Activated CD4-positive, alpha-beta memory T cell treated with anti-CD3 and anti-CD28 coated beads for 36 hours (primary cell): ENCODE data around the gene PPP6R1. TPM values are rescaled to one million over a fixed set of nuclear protein-coding genes. Genes with fewer than 3 reads are reported as not detected.
"Not testable (repeated sequence)": the region's sequence is repeated elsewhere in the genome, so short reads cannot be mapped to it uniquely, and the experiment has no call there.

Experiments used
- CTCF ChIA-PET: fragments of 350-600 bp; sonication (Branson Sonifier 250); formaldehyde crosslinking; loops from one replicate; lab custom pipeline; 2021; ENCODE audit warnings: antibody characterized with exemption, inconsistent platforms; lab: Charles Lee
- POLR2A ChIA-PET: fragments of 350-600 bp; sonication (Branson Sonifier 250); formaldehyde crosslinking; loops from one replicate; lab custom pipeline; 2021; ENCODE audit warnings: antibody characterized with exemption; lab: Charles Lee
- DNase-seq: peaks from one replicate; pipeline ENCODE4 v3.0.0-alpha.2; 2020
- H3K27ac Mint-ChIP-seq: one replicate; pipeline ENCODE4 v1.8.0; 2021; ENCODE audit warnings: mixed read lengths
- H3K27me3 Mint-ChIP-seq: one replicate; pipeline ENCODE4 v1.8.0; 2021; ENCODE audit warnings: mixed read lengths
- H3K36me3 Mint-ChIP-seq: one replicate; pipeline ENCODE4 v1.8.0; 2021; ENCODE audit warnings: mixed read lengths
- H3K4me1 Mint-ChIP-seq: one replicate; pipeline ENCODE4 v1.8.0; 2021; ENCODE audit warnings: low read depth, mixed read lengths
- H3K4me3 Mint-ChIP-seq: one replicate; pipeline ENCODE4 v1.8.0; 2021; ENCODE audit warnings: mild to moderate bottlenecking, mixed read lengths
- H3K9me3 Mint-ChIP-seq: one replicate; pipeline ENCODE4 v1.8.0; 2021; ENCODE audit warnings: mixed read lengths
- intact Hi-C: fragments of 100-400 bp; cut with micrococcal nuclease; formaldehyde crosslinking; loops from one replicate; pipeline ENCODE4 v1.15.1; 2023
- total RNA-seq, 2 experiments: library from RNA; stranded (reverse); gene quantifications; one replicate each; pipeline ENCODE4 v1.2.3, GENCODE V29; 2021

Gene PPP6R1
- total RNA-seq, 2 experiments from 2014 or later = 180 to 200 TPM

DNA sequence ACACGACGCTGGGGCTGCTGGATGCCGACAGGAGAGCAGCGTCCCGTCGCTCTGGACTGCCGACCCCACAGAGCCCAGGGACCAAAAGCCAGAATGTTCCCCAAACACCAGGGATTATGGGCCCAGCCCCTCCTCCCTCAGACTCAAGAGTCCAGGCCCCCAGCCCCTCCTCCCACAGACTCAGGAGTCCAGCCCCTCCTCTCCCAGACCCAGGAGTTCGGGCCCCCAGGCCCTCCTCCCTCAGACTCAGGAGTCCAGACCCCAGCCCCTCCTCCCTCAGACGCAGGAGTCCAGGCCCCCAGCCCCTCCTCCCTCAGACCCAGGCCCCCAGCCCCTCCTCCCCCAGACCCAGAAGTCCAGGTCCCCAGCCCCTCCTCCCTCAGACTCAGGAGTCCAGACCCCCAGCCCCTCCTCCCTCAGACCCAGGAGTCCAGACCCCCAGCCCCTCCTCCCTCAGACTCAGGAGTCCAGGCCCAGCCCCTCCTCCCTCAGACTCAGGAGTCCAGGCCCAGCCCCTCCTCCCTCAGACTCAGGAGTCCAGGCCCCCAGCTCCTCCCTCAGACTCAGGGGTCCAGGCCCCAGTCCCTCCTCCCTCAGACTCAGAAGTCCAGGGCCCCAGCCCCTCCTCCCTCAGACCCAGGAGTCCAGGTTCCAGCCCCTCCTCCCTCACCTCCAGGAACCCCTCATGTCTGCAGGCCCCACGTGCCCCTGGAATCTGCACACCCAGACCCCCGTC lies 34.0 kb downstream of the PPP6R1 start:
- H3K27me3 Mint-ChIP-seq, H3K27ac Mint-ChIP-seq, CTCF ChIA-PET, H3K4me3 Mint-ChIP-seq, POLR2A ChIA-PET, H3K4me1 Mint-ChIP-seq, intact Hi-C loops, DNase-seq: not testable (repeated sequence)
- H3K36me3 Mint-ChIP-seq = peaks cover 37% of the 10 kb centered on the region
- H3K9me3 Mint-ChIP-seq = peaks cover 11% of the 10 kb centered on the region

DNA sequence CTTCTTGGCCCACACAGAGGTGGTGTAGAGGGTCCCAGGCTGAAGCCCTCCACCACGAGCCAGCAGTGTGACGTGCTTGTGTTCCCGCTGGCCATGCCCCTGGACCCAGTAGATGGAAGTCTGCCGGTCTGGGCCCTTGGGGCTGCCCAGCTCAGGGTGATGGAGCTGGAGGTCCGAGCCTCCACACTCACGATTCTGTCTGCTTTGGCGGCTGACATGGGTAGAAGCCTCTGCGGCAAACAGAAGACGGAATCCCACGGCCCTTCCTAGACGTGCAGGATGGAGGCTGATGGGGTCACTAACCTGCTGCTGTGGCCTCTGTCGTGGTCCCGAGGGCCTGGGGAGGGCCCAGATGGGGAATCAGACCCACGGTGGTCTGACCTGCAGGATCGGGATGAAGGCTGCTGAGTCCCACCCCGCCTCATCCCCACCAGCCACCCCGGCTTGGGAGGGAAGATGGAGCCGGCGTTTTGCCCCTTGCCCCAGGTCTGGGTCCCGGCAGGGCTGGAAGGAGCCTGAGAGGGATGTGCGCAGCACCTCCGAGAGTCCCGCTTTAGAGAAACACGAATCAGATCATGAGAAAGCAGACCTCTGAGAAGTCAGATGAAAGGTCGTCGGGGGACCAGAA lies 34.7 kb downstream of the PPP6R1 start:
- H3K4me1 Mint-ChIP-seq = no peaks in the 10 kb centered on the region
- H3K36me3 Mint-ChIP-seq = peaks cover 34% of the 10 kb centered on the region
- POLR2A ChIA-PET = no interaction called here
- DNase-seq = no peak
- CTCF ChIA-PET = no interaction called here
- peaks cover 11% of the 10 kb centered on the region for H3K9me3 Mint-ChIP-seq
- intact Hi-C loops = no loop called here
- H3K4me3 Mint-ChIP-seq = no peak overlapping the region
- no peak overlapping the region for H3K27ac Mint-ChIP-seq
- H3K27me3 Mint-ChIP-seq = no peaks in the 10 kb centered on the region

DNA sequence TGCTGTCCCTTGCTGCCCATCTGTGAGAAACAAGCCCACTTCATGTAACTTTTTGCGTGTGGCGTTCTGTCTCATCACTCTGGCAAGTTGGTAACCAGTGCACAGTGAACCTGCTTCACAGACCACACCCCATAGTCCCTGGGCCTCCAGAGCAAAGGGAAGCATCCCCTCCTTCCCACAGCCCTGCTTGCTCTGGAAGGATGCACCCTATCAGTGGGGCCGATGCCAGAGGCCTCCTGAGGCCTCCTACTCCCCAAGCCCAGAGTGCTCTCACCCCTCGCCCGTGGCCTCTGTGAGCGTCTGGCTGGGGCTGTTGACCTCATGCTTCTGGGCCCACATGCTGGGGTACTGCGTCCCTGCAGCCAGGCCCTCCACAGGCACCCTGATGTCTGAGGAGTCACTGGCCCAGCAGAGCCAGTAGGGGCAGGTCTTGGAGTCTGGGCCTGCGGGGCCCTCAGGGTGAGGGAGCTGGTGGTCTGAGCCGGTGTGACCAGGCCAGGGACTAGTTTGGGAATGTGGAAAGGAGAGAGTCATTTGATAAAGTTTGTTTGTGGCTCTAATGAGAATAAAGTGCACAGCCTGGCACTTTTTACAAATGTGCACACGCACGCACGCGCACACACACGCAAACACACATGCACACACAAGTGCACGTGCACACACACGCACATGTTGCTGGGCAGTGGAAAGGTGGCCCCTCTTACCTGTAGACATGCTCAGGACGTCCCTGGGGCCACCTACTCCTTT lies 35.4 kb downstream of the PPP6R1 start:
- H3K36me3 Mint-ChIP-seq = peaks cover 30% of the 10 kb centered on the region
- no peak overlapping the region for H3K4me3 Mint-ChIP-seq
- no peaks in the 10 kb centered on the region for H3K4me1 Mint-ChIP-seq
- peaks cover 11% of the 10 kb centered on the region for H3K9me3 Mint-ChIP-seq
- ChIA-PET POLR2A (no interaction called here), CTCF (no interaction called here)
- no peak overlapping the region for H3K27ac Mint-ChIP-seq
- intact Hi-C loops = no loop called here
- H3K27me3 Mint-ChIP-seq = no peaks in the 10 kb centered on the region
- DNase-seq = no peak

DNA sequence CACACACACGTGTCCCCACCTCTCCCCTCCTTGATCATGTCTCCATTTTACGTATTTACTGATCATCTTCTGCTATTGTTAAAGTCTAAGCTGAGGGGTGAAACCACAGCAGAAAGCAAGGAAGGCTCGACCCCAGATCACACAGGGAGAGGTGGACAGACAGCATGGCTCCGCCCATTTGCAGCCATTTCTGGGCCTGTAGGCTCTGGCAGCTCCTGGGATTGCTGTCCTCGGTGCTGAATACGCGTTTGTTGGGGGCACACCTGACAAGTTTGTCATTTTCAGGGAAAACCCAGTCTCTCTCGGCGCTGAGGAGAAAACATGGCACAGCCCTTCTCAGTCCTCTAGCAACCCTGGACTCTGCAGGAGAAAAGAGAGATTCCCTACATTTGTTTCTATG lies 38.3 kb downstream of the PPP6R1 start:
- H3K4me3 Mint-ChIP-seq = no peak overlapping the region
- peaks cover 7% of the 10 kb centered on the region for H3K27me3 Mint-ChIP-seq
- no peak overlapping the region for H3K27ac Mint-ChIP-seq
- POLR2A ChIA-PET = no interaction called here
- H3K36me3 Mint-ChIP-seq = peaks cover 17% of the 10 kb centered on the region
- intact Hi-C loops = no loop called here
- peaks cover 11% of the 10 kb centered on the region for H3K9me3 Mint-ChIP-seq
- no peak for DNase-seq
- CTCF ChIA-PET = no interaction called here
- peaks cover 11% of the 10 kb centered on the region for H3K4me1 Mint-ChIP-seq

GRCh38 chr19:55216461-55217198 lies 42.2 kb downstream of the PPP6R1 start:
- intact Hi-C loops = loop anchor here (2.0 kb wide), 1 partner anchor 42 kb away; the partner anchor contains the start of gene PPP6R1
- H3K36me3 Mint-ChIP-seq = peaks cover 14% of the 10 kb centered on the region
- peaks cover 18% of the 10 kb centered on the region for H3K9me3 Mint-ChIP-seq
- H3K27me3 Mint-ChIP-seq = peaks cover 20% of the 10 kb centered on the region
- DNase-seq = peak; percentile 76
- no peak overlapping the region for H3K4me3 Mint-ChIP-seq
- ChIA-PET POLR2A (interaction anchor here (0.6 kb wide), 1 partner anchor 43 kb away, joined by 4 read pairs; no protein-coding TSS in a partner anchor), CTCF (interaction anchor here (0.6 to 0.7 kb wide), 2 partner anchors 13 to 509 kb away, joined by 3 read pairs; no protein-coding TSS in a partner anchor)
- H3K27ac Mint-ChIP-seq = no peak overlapping the region
- H3K4me1 Mint-ChIP-seq = peaks cover 11% of the 10 kb centered on the region

GRCh38 chr19:55213547-55213946 lies 45.3 kb downstream of the PPP6R1 start:
- Mint-ChIP-seq H3K4me1 (peaks cover 11% of the 10 kb centered on the region), H3K27me3 (peaks cover 29% of the 10 kb centered on the region), H3K4me3 (no peak overlapping the region), H3K9me3 (peaks cover 6% of the 10 kb centered on the region), H3K36me3 (peaks cover 3% of the 10 kb centered on the region), H3K27ac (no peak overlapping the region)
- ChIA-PET POLR2A (no interaction called here), CTCF (no interaction called here)
- intact Hi-C loops = no loop called here
- no peak for DNase-seq

DNA sequence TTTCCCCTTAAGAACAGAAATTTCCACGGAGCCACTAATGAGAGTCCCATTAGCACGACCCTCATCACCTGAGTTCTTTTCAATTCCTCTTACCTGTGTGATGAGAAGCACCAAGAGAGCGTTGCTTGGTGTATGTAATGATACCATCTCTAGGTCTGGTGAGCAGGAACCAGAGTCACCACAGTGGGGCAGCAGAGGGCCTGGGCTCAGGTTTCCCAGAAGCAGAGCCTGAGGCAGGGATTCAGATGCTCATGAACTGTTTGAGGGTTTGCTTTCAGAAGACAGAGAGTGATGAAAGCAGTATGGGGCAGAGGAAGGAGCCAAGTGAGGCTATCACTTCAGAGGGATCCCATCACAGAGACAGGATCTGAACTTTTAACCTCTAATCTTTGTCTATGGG lies 46.4 kb downstream of the PPP6R1 start:
- peaks cover 6% of the 10 kb centered on the region for H3K9me3 Mint-ChIP-seq
- no peak overlapping the region for H3K27ac Mint-ChIP-seq
- peak; percentile 71 for DNase-seq
- ChIA-PET POLR2A (no interaction called here), CTCF (interaction anchor here (1.2 kb wide), 1 partner anchor 44 kb away, joined by 4 read pairs; no protein-coding TSS in a partner anchor)
- peaks cover 29% of the 10 kb centered on the region for H3K27me3 Mint-ChIP-seq
- H3K4me1 Mint-ChIP-seq = peaks cover 11% of the 10 kb centered on the region
- no peak overlapping the region for H3K4me3 Mint-ChIP-seq
- peaks cover 3% of the 10 kb centered on the region for H3K36me3 Mint-ChIP-seq
- intact Hi-C loops = no loop called here

- ChIA-PET CTCF (no interaction called here), POLR2A (no interaction called here)
- H3K36me3 Mint-ChIP-seq = peaks cover 3% of the 10 kb centered on the region
- intact Hi-C loops = no loop called here
- peaks cover 2% of the 10 kb centered on the region for H3K4me1 Mint-ChIP-seq
- H3K27ac Mint-ChIP-seq = no peak overlapping the region
- peaks cover 6% of the 10 kb centered on the region for H3K9me3 Mint-ChIP-seq
- H3K27me3 Mint-ChIP-seq = peaks cover 35% of the 10 kb centered on the region
- DNase-seq = no peak
- no peak overlapping the region for H3K4me3 Mint-ChIP-seq
Observed at GRCh38 chr19:55209693-55210472, 48.9 kb downstream of the PPP6R1 start.

DNA sequence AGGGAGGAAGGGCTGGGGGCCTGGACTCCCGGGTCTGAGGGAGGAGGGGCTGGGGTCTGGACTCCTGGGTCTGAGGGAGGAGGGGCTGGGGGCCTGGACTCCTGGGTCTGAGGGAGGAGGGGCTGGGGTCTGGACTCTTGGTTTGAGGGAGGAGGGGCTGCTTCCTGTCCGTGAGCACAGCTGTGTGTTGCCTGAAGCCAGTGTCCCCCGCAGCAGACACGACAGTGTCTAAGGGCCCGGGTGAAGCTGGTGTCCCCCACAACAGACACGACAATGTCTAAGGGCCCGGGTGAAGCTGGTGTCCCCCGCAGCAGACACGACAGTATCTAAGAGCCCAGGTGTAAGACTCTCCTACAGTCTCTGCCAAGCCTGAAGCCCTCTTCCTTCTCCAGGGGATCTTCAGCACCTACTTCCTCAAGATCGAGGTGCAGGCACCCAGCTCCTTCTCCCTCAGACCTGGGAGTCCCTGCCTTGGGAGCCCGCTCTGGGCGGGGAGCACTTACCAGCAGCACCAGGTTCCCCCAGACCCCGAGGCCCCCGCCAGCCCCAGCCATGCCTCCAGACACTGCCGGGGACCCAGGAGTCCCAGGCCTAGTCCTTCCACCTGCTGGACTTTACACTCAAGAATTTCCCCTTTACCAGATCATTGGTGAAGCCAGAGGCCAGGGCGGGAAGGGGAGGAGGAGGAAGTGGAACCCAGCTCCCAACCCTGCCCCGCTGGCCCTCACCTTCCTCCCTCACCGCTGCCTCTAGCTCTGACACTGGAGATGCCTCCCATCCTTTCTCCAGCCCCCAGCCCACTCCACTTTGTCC lies 49.7 kb downstream of the PPP6R1 start, which contains the start of gene PTPRH:
PTPRH (minus strand) TSS at position 622 of the 813 bp plus-strand sequence; CDS start at position 554, 68 bp downstream.
- H3K4me3 Mint-ChIP-seq = no peak within 1 kb of the TSS
- no peak for DNase-seq
- H3K27ac Mint-ChIP-seq = no peak within 1 kb of the TSS
- H3K9me3 Mint-ChIP-seq = peaks cover 6% of the 10 kb centered on the region
- peaks cover 2% of the 10 kb centered on the region for H3K4me1 Mint-ChIP-seq
- intact Hi-C loops = no loop called here
- H3K27me3 Mint-ChIP-seq = peaks cover 33% of the 10 kb centered on the region
- peaks cover 3% of the 10 kb centered on the region for H3K36me3 Mint-ChIP-seq
- POLR2A ChIA-PET = interaction anchor here (0.6 kb wide), 1 partner anchor 24 kb away, joined by 3 read pairs; no protein-coding TSS in a partner anchor
- CTCF ChIA-PET = interaction anchor here (0.6 kb wide), 1 partner anchor 76 kb away, joined by 3 read pairs; no protein-coding TSS in a partner anchor

DNA sequence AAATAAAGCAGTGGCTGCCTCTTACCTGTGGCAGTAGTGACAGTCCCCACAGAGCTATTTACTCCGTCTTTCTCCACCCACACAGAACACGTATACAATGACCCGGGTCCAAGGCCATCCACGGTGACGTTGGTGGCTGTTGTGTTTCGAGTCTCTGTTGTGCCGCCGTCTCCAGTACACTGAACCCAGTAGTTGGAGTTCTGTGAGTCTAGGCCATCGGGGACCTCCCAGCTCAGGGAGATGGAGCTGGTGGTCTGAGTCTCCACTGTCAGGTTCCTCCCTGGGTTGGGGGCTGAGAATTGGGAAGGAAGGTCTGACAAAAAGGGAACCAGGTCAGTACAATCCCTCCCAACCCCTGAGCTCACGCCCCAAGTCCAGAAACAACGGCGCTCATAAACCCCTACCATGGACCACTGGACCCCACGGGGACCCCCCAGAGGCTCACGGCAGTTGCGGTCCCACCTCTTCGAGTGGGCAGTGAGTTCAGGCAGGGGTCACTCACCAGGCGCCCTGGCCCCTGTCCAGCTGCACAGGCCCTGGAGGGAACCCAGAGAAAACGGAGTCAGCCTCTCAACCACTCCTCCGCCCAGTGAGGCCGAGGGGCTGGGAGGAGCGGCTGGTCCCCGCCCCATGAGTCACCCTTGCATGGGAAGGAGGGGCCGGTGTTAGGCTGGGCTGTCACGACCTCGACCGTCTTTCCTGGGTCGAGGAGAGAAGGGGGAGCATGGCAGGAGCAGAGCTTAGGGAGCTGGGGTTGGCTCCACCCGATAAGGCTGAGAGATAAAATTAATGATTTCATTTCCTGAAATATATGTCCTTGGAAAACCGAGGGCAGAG lies 51.9 kb downstream of the PPP6R1 start:
- CTCF ChIA-PET = no interaction called here
- Mint-ChIP-seq H3K9me3 (no peaks in the 10 kb centered on the region), H3K27ac (peak overlapping the region; percentile 23), H3K4me3 (no peak overlapping the region), H3K36me3 (no peaks in the 10 kb centered on the region), H3K4me1 (peaks cover 2% of the 10 kb centered on the region), H3K27me3 (peaks cover 30% of the 10 kb centered on the region)
- peak; percentile 64 for DNase-seq
- POLR2A ChIA-PET = no interaction called here
- intact Hi-C loops = no loop called here
